Measurements from ENCODE around the gene SRPK2. TPM values are rescaled to one million over a fixed set of nuclear protein-coding genes. Genes with fewer than 3 reads are reported as not detected.

The SRPK2 gene
- polyA plus RNA-seq, 1 of the 3 experiments (the other 2 are of a cell fraction), result 15.4 TPM

- TF ChIP-seq, protein P1, sequence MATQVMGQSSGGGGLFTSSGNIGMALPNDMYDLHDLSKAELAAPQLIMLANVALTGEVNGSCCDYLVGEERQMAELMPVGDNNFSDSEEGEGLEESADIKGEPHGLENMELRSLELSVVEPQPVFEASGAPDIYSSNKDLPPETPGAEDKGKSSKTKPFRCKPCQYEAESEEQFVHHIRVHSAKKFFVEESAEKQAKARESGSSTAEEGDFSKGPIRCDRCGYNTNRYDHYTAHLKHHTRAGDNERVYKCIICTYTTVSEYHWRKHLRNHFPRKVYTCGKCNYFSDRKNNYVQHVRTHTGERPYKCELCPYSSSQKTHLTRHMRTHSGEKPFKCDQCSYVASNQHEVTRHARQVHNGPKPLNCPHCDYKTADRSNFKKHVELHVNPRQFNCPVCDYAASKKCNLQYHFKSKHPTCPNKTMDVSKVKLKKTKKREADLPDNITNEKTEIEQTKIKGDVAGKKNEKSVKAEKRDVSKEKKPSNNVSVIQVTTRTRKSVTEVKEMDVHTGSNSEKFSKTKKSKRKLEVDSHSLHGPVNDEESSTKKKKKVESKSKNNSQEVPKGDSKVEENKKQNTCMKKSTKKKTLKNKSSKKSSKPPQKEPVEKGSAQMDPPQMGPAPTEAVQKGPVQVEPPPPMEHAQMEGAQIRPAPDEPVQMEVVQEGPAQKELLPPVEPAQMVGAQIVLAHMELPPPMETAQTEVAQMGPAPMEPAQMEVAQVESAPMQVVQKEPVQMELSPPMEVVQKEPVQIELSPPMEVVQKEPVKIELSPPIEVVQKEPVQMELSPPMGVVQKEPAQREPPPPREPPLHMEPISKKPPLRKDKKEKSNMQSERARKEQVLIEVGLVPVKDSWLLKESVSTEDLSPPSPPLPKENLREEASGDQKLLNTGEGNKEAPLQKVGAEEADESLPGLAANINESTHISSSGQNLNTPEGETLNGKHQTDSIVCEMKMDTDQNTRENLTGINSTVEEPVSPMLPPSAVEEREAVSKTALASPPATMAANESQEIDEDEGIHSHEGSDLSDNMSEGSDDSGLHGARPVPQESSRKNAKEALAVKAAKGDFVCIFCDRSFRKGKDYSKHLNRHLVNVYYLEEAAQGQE (IDR thresholded peaks at IDR 0.05; ENCODE audit: low read depth, low read length), result no peak
- TF ChIP-seq RFX5 (IDR thresholded peaks at IDR 0.05; ENCODE audit: low read length) (no peak), EP300 (IDR thresholded peaks at IDR 0.05; ENCODE audit: borderline replicate concordance in 1 of 2, low read depth in 1 of 2, low read length in 1 of 2) (no peak), NRF1 (IDR thresholded peaks at IDR 0.05; ENCODE audit: low read depth, low read length) (no peak), PBX3 (IDR thresholded peaks at IDR 0.05) (no peak)
Measured at GRCh38 chr7:105315357-105315756, 73.4 kb downstream of the SRPK2 start (continued).

GRCh38 chr7:105309235-105310169, 79.2 kb downstream of the SRPK2 start:
- Histone ChIP-seq H3K79me2 (ENCODE audit: insufficient read depth) (peaks cover 100% of the 10 kb centered on the region), H3K9me3 (no peaks in the 10 kb centered on the region), H4K20me1 (ENCODE audit: insufficient read depth) (peaks cover 92% of the 10 kb centered on the region), H3K4me3 (ENCODE audit: low read depth in 2 of 2, low read length in 1 of 2) (no peak overlapping the region), H3K27ac (ENCODE audit: low read depth in 2 of 2, low read length in 1 of 2) (no peak overlapping the region), H3K9ac (no peak overlapping the region), H3K27me3 (ENCODE audit: insufficient read depth) (no peaks in the 10 kb centered on the region), H2AFZ (ENCODE audit: low read depth) (no peak overlapping the region), H3K4me2 (no peak overlapping the region), H3K36me3 (replicated peaks in 1 of 2; ENCODE audit: control insufficient read depth in 1 of 2, insufficient read depth in 2 of 2, low read length in 1 of 2) (peaks cover 0 to 3% of the 10 kb centered on the region in 2 experiments), H3F3A (replicated peaks; ENCODE audit: insufficient read depth) (peaks cover 5% of the 10 kb centered on the region), H3K9me2 (no peaks in the 10 kb centered on the region), H3K4me1 (ENCODE audit: control insufficient read depth in 1 of 2, insufficient read depth in 2 of 2, low read depth in 1 of 2, low read length in 1 of 2) (peaks cover 5% of the 10 kb centered on the region in 2 experiments; a peak in 3 of 4 replicates)
- DNase-seq, result no peak
- WGBS (ENCODE audit: low lambda C conversion rate), result 94% methylated on average over 2 of the region's 2 CpGs
- TF ChIP-seq RXRA (IDR thresholded peaks at IDR 0.05; ENCODE audit: borderline replicate concordance, low read depth) (no peak), RFX5 (IDR thresholded peaks at IDR 0.05; ENCODE audit: low read length) (no peak), USF1 (IDR thresholded peaks at IDR 0.05; ENCODE audit: borderline replicate concordance, low read depth) (no peak), TEAD4 (IDR thresholded peaks at IDR 0.05; ENCODE audit: borderline replicate concordance, insufficient read depth) (no peak), NFIC (IDR thresholded peaks at IDR 0.05; ENCODE audit: borderline replicate concordance) (no peak)
- TF ChIP-seq, protein P1 (IDR thresholded peaks at IDR 0.05; ENCODE audit: low read depth, low read length), result no peak
- TF ChIP-seq, protein P2, sequence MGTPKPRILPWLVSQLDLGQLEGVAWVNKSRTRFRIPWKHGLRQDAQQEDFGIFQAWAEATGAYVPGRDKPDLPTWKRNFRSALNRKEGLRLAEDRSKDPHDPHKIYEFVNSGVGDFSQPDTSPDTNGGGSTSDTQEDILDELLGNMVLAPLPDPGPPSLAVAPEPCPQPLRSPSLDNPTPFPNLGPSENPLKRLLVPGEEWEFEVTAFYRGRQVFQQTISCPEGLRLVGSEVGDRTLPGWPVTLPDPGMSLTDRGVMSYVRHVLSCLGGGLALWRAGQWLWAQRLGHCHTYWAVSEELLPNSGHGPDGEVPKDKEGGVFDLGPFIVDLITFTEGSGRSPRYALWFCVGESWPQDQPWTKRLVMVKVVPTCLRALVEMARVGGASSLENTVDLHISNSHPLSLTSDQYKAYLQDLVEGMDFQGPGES (IDR thresholded peaks at IDR 0.05; ENCODE audit: low read depth, low read length), result no peak
- CTCF ChIA-PET, result interaction anchor here (1.0 kb wide), 1 partner anchor 13 kb away, joined by 3 read pairs; no protein-coding TSS in a partner anchor
- POLR2A ChIA-PET, result no interaction called here

Data from SK-N-SH (cell line).